Dedifferentiated amniotic fluid mesenchymal stem cell (primary cell): ENCODE data around the gene STXBP6.

Source experiments
- DNase-seq: peaks from one replicate; pipeline ENCODE4 v3.0.0-alpha.2; 2016; ENCODE audit errors: extremely low spot score

Gene STXBP6

GRCh38 chr14:24887623-24888304 is 162.2 kb downstream of the STXBP6 start:
- DNase-seq, result no peak

- DNase-seq, result no peak
Measured at GRCh38 chr14:24885410-24885913, 164.5 kb downstream of the STXBP6 start.

GRCh38 chr14:24883576-24883975 is 166.4 kb downstream of the STXBP6 start:
- no peak for DNase-seq

GRCh38 chr14:24881116-24881893 is 168.6 kb downstream of the STXBP6 start:
- no peak for DNase-seq

GRCh38 chr14:24880689-24881088 is 169.3 kb downstream of the STXBP6 start:
- no peak for DNase-seq

- DNase-seq, result no peak
Measured at GRCh38 chr14:24879661-24880386, 170.1 kb downstream of the STXBP6 start.

GRCh38 chr14:24876996-24877395 is 173.0 kb downstream of the STXBP6 start:
- no peak for DNase-seq

- DNase-seq, result no peak
Measured at GRCh38 chr14:24875991-24876878, 173.7 kb downstream of the STXBP6 start.

- peak; percentile 31 for DNase-seq
Measured at GRCh38 chr14:24875203-24875838, 174.6 kb downstream of the STXBP6 start.

- no peak for DNase-seq
Measured at GRCh38 chr14:24874514-24875202, 175.3 kb downstream of the STXBP6 start.

GRCh38 chr14:24873551-24873950 is 176.4 kb downstream of the STXBP6 start:
- no peak for DNase-seq

- no peak for DNase-seq
Measured at GRCh38 chr14:24870949-24871701, 178.8 kb downstream of the STXBP6 start.

GRCh38 chr14:24868389-24868788 is 181.6 kb downstream of the STXBP6 start:
- DNase-seq, result no peak

- no peak for DNase-seq
Measured at GRCh38 chr14:24866067-24866639, 183.8 kb downstream of the STXBP6 start.

- DNase-seq, result no peak
Measured at GRCh38 chr14:24863968-24864684, 185.8 kb downstream of the STXBP6 start.

GRCh38 chr14:24861083-24861630 is 188.8 kb downstream of the STXBP6 start:
- DNase-seq, result no peak

- no peak for DNase-seq
Measured at GRCh38 chr14:24859559-24859958, 190.4 kb downstream of the STXBP6 start.

GRCh38 chr14:24858684-24859083 is 191.3 kb downstream of the STXBP6 start:
- DNase-seq, result no peak
